ENCODE measurements around the gene ARSG. TPM values are rescaled to one million over a fixed set of nuclear protein-coding genes. Genes with fewer than 3 reads are reported as not detected.
"Not testable (repeated sequence)": the region's sequence is repeated elsewhere in the genome, so short reads cannot be mapped to it uniquely, and the experiment has no call there.

ARSG gene
- total RNA-seq, 1 donor from 2014 or later: 6.2 TPM

GRCh38 chr17:68304706-68305105, 13.4 kb downstream of the ARSG start:
- TF ChIP-seq, protein P1, sequence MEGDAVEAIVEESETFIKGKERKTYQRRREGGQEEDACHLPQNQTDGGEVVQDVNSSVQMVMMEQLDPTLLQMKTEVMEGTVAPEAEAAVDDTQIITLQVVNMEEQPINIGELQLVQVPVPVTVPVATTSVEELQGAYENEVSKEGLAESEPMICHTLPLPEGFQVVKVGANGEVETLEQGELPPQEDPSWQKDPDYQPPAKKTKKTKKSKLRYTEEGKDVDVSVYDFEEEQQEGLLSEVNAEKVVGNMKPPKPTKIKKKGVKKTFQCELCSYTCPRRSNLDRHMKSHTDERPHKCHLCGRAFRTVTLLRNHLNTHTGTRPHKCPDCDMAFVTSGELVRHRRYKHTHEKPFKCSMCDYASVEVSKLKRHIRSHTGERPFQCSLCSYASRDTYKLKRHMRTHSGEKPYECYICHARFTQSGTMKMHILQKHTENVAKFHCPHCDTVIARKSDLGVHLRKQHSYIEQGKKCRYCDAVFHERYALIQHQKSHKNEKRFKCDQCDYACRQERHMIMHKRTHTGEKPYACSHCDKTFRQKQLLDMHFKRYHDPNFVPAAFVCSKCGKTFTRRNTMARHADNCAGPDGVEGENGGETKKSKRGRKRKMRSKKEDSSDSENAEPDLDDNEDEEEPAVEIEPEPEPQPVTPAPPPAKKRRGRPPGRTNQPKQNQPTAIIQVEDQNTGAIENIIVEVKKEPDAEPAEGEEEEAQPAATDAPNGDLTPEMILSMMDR (conservative IDR thresholded peaks at IDR 0.05): no peak
- peaks cover 8% of the 10 kb centered on the region for H3K9me3 Mint-ChIP-seq
- H3K4me3 Mint-ChIP-seq: no peak overlapping the region
- no peaks in the 10 kb centered on the region for H3K27me3 Mint-ChIP-seq (ENCODE audit: low read depth)
- H3K4me1 Mint-ChIP-seq: peaks cover 9% of the 10 kb centered on the region
- DNase-seq (ENCODE audit: low read depth, low spot score): no peak
- no peak overlapping the region for H3K27ac Mint-ChIP-seq (ENCODE audit: unreplicated experiment)
- H3K36me3 Mint-ChIP-seq (ENCODE audit: low read depth): peaks cover 12% of the 10 kb centered on the region

DNA sequence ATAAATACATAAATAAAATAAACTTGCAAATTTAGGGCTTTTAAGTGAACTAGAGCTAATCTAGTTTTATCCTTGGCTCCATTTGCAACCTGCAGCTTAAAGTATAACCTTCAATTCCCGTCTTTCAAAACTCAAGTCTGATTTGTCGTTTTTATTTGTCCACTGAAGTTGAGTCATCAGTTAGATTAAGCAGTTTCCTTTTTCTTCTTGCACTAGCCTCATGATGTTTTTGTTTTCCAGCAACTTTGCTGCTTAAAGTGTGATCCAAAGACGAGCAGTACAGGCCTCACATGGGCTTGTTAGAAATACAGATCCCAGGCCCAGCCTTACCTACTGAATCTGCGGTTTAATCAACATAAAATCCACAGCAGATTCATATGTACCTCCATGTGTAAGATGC, 13.8 kb downstream of the ARSG start:
- Mint-ChIP-seq H3K4me1 (peaks cover 9% of the 10 kb centered on the region), H3K27ac (ENCODE audit: unreplicated experiment) (no peak overlapping the region), H3K4me3 (no peak overlapping the region), H3K9me3 (peaks cover 8% of the 10 kb centered on the region), H3K36me3 (ENCODE audit: low read depth) (peaks cover 12% of the 10 kb centered on the region), H3K27me3 (ENCODE audit: low read depth) (no peaks in the 10 kb centered on the region)
- TF ChIP-seq, protein P1 (conservative IDR thresholded peaks at IDR 0.05): no peak
- DNase-seq (ENCODE audit: low read depth, low spot score): no peak

DNA sequence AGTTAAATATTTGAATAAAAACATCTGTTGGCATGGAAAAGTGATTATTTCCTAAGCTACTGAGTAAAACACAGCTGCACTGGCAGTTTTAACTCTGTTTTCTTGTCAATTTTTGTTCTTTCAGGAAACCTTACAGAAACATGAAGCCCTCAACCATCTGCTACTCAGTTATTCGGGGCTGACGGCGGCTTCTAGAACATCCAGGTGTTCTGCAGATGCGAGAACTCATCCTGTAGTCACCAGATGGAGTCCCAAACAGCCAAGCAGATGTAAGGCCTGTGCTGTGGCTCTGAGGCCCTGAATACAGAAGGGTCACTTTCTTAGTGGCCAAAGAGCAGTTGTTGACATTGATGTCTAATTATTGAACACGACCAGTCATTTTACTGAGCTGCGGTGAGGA, 15.5 kb downstream of the ARSG start:
- TF ChIP-seq, protein P1 (conservative IDR thresholded peaks at IDR 0.05): no peak
- peaks cover 8% of the 10 kb centered on the region for H3K9me3 Mint-ChIP-seq
- no peak for DNase-seq (ENCODE audit: low read depth, low spot score)
- no peaks in the 10 kb centered on the region for H3K27me3 Mint-ChIP-seq (ENCODE audit: low read depth)
- H3K4me1 Mint-ChIP-seq: peaks cover 14% of the 10 kb centered on the region
- peaks cover 14% of the 10 kb centered on the region for H3K36me3 Mint-ChIP-seq (ENCODE audit: low read depth)
- H3K4me3 Mint-ChIP-seq: no peak overlapping the region
- H3K27ac Mint-ChIP-seq (ENCODE audit: unreplicated experiment): no peak overlapping the region

DNA sequence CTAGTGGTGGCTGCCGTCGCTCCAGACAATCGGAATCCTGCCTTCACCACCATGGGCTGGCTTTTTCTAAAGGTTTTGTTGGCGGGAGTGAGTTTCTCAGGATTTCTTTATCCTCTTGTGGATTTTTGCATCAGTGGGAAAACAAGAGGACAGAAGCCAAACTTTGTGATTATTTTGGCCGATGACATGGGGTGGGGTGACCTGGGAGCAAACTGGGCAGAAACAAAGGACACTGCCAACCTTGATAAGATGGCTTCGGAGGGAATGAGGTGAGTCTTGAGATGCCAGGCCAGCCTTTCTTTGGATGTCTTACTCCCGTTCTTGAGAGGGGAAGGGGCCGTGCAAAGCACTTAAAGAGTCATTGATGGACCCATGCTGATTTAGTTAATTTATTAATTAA, 16.1 kb downstream of the ARSG start:
- TF ChIP-seq, protein P1 (conservative IDR thresholded peaks at IDR 0.05): no peak
- H3K4me1 Mint-ChIP-seq: peaks cover 20% of the 10 kb centered on the region

DNA sequence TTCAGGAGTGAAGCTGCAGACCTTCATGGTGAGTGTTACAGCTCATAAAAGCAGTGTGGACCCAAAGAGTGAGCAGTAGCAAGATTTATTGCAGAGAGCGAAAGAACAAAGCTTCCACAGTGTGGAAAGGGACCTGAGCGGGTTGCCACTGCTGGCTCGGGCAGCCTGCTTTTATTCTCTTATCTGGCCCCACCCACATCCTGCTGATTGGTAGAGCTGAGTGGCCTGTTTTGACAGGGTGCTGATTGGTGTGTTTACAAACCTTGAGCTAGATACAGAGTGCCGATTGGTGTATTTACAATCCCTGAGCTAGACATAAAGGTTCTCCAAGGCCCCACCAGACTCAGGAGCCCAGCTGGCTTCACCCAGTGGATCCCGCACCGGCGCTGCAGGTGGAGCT, 17.2 kb downstream of the ARSG start:
- H3K4me3 Mint-ChIP-seq; DNase-seq (ENCODE audit: low read depth, low spot score); H3K9me3 Mint-ChIP-seq; H3K27me3 Mint-ChIP-seq (ENCODE audit: low read depth); H3K27ac Mint-ChIP-seq (ENCODE audit: unreplicated experiment): not testable (repeated sequence)
- H3K36me3 Mint-ChIP-seq (ENCODE audit: low read depth): peaks cover 14% of the 10 kb centered on the region
- H3K4me1 Mint-ChIP-seq: peaks cover 24% of the 10 kb centered on the region

More for the DNA sequence above, 16.1 kb downstream of the ARSG start:
- Mint-ChIP-seq H3K36me3 (ENCODE audit: low read depth) (peaks cover 14% of the 10 kb centered on the region), H3K27me3 (ENCODE audit: low read depth) (no peaks in the 10 kb centered on the region), H3K9me3 (peaks cover 8% of the 10 kb centered on the region), H3K27ac (ENCODE audit: unreplicated experiment) (no peak overlapping the region), H3K4me3 (no peak overlapping the region)
- DNase-seq (ENCODE audit: low read depth, low spot score): no peak

GRCh38 chr17:68309066-68309670, 17.9 kb downstream of the ARSG start:
- DNase-seq (ENCODE audit: low read depth, low spot score); H3K27me3 Mint-ChIP-seq (ENCODE audit: low read depth); H3K27ac Mint-ChIP-seq (ENCODE audit: unreplicated experiment); H3K9me3 Mint-ChIP-seq; H3K4me3 Mint-ChIP-seq: not testable (repeated sequence)
- Mint-ChIP-seq H3K36me3 (ENCODE audit: low read depth) (peaks cover 14% of the 10 kb centered on the region), H3K4me1 (peaks cover 24% of the 10 kb centered on the region)

All from neural crest cell (in vitro differentiated cells).